GM23338 (cell line): Measurements from ENCODE around the gene YBX2. TPM values are rescaled to one million over a fixed set of nuclear protein-coding genes. Genes with fewer than 3 reads are reported as not detected.

Source experiments
- ATAC-seq: fragments of 200-7000 bp; cut with Tn5 transposase; 3 replicates; pipeline ENCODE4 v1.9.1; 2020
- DNase-seq: peaks from one replicate; pipeline ENCODE4 v3.0.0-alpha.2; 2015; ENCODE audit warnings: low spot score
- H2AFZ ChIP-seq: fragments of 200-600 bp; sonication (generic); 2 replicates; pipeline ENCODE4 v1.8.0; 2016; ENCODE audit warnings: antibody characterized with exemption, mild to moderate bottlenecking, moderate library complexity
- H3F3A ChIP-seq: fragments of 200-600 bp; sonication (generic); replicated peaks from 2 replicates; pipeline ENCODE4 v1.8.0; 2017; ENCODE audit warnings: antibody characterized with exemption, mixed run types, low read depth
- H3K27ac ChIP-seq: fragments of 200-600 bp; sonication (generic); 2 replicates; pipeline ENCODE4 v1.6.1; 2016; ENCODE audit warnings: low read depth
- H3K27me3 ChIP-seq: fragments of 200-600 bp; sonication (generic); 2 replicates; pipeline ENCODE4 v1.8.0; 2016; ENCODE audit warnings: mild to moderate bottlenecking, mixed run types, moderate library complexity; ENCODE audit not compliant: insufficient read depth
- H3K36me3 ChIP-seq: fragments of 200-600 bp; sonication (generic); 2 replicates; pipeline ENCODE4 v1.8.0; 2016; ENCODE audit warnings: mild to moderate bottlenecking; ENCODE audit not compliant: insufficient read depth
- H3K4me1 ChIP-seq: fragments of 200-600 bp; sonication (generic); 2 replicates; pipeline ENCODE4 v1.8.0; 2016; ENCODE audit warnings: mild to moderate bottlenecking, moderate library complexity; ENCODE audit not compliant: insufficient read depth
- H3K4me2 ChIP-seq: fragments of 200-600 bp; sonication (generic); 2 replicates; pipeline ENCODE4 v1.7.1; 2017; ENCODE audit warnings: mixed run types
- H3K4me3 ChIP-seq: fragments of 200-600 bp; sonication (generic); 2 replicates; pipeline ENCODE4 v1.6.1; 2016; ENCODE audit warnings: mixed run types
- H3K79me2 ChIP-seq: fragments of 200-600 bp; sonication (generic); replicated peaks from 2 replicates; pipeline ENCODE4 v1.8.0; 2017; ENCODE audit warnings: mild to moderate bottlenecking; ENCODE audit not compliant: insufficient read depth
- H3K9me2 ChIP-seq: fragments of 200-600 bp; sonication (generic); 2 replicates; pipeline ENCODE4 v1.8.0; 2017; ENCODE audit not compliant: insufficient read depth
- H4K20me1 ChIP-seq: fragments of 200-600 bp; sonication (generic); replicated peaks from 2 replicates; pipeline ENCODE4 v1.8.0; 2017; ENCODE audit warnings: mild to moderate bottlenecking; ENCODE audit not compliant: insufficient read depth
- H3K27ac Mint-ChIP-seq: 2 replicates; pipeline ENCODE4 v1.8.0; 2020; ENCODE audit warnings: inconsistent platforms, mild to moderate bottlenecking, moderate library complexity, mixed read lengths
- H3K27me3 Mint-ChIP-seq: 3 replicates; pipeline ENCODE4 v1.8.0; 2022; ENCODE audit warnings: low read depth, mild to moderate bottlenecking, moderate library complexity, mixed read lengths, inconsistent platforms; ENCODE audit not compliant: insufficient read depth, poor library complexity
- H3K36me3 Mint-ChIP-seq: 3 replicates; pipeline ENCODE4 v1.8.0; 2021; ENCODE audit warnings: low read depth, mild to moderate bottlenecking, inconsistent platforms, moderate library complexity, mixed read lengths
- H3K4me1 Mint-ChIP-seq: 3 replicates; pipeline ENCODE4 v1.8.0; 2020; ENCODE audit warnings: mild to moderate bottlenecking, inconsistent platforms, mixed read lengths
- H3K4me3 Mint-ChIP-seq: 3 replicates; pipeline ENCODE4 v1.8.0; 2021; ENCODE audit warnings: moderate library complexity, mild to moderate bottlenecking, inconsistent platforms, mixed read lengths
- H3K9me3 Mint-ChIP-seq: 3 replicates; pipeline ENCODE4 v1.8.0; 2020; ENCODE audit warnings: moderate library complexity, mild to moderate bottlenecking, inconsistent platforms, mixed read lengths
- CREB1 ChIP-seq: fragments of 250-450 bp; sonication (Bioruptor Pico); IDR thresholded peaks from 2 replicates; pipeline ENCODE4 v1.5.0; 2020; ENCODE audit warnings: low read depth, mild to moderate bottlenecking, moderate library complexity
- JUNB ChIP-seq: IDR thresholded peaks from one replicate; pipeline ENCODE4 v1.6.1; 2016; ENCODE audit warnings: antibody characterized with exemption; ENCODE audit not compliant: unreplicated experiment
- STAT1 ChIP-seq: IDR thresholded peaks from one replicate; pipeline ENCODE4 v1.6.1; 2016; ENCODE audit warnings: antibody characterized with exemption; ENCODE audit not compliant: unreplicated experiment
- polyA plus RNA-seq: library from polyadenylated mRNA; unstranded; fragments of >200 nt; fragmentation: Nextera tagmentation; extraction: Ambion mirVana; gene quantifications from 2 replicates; pipeline ENCODE4 v1.2.1, GENCODE V29; 2016
- total RNA-seq: library from RNA; depleted of rRNA; stranded (reverse); fragments of >200 nt; shearing (Covaris generic); gene quantifications from 2 replicates; pipeline ENCODE4 v1.2.3, GENCODE V29; 2014
- TF ChIP-seq, protein P1 (sequence below): fragments of 250-450 bp; sonication (Bioruptor Pico); IDR thresholded peaks from 2 replicates; pipeline ENCODE4 v1.5.0; 2020; ENCODE audit warnings: mild to moderate bottlenecking, moderate library complexity
- TF ChIP-seq, protein P2 (sequence below), 2 experiments: fragments of 200-600 bp in 1 of 2; sonication (generic) in 1 of 2; conservative IDR thresholded peaks; 2 replicates each; pipeline versions ENCODE4 v1.5.1 to v1.6.1; 2016 to 2017; ENCODE audit warnings: antibody characterized with exemption in 2 of 2, low read depth in 2 of 2, mild to moderate bottlenecking in 2 of 2, moderate library complexity in 1 of 2
- TF ChIP-seq, protein P3 (sequence below): IDR thresholded peaks from one replicate; pipeline ENCODE4 v1.6.1; 2018; ENCODE audit warnings: antibody characterized with exemption; ENCODE audit not compliant: unreplicated experiment

YBX2 gene
- total and polyA plus RNA-seq, 2 experiments from 2014 or later, result 22.5 to 36.5 TPM

DNA sequence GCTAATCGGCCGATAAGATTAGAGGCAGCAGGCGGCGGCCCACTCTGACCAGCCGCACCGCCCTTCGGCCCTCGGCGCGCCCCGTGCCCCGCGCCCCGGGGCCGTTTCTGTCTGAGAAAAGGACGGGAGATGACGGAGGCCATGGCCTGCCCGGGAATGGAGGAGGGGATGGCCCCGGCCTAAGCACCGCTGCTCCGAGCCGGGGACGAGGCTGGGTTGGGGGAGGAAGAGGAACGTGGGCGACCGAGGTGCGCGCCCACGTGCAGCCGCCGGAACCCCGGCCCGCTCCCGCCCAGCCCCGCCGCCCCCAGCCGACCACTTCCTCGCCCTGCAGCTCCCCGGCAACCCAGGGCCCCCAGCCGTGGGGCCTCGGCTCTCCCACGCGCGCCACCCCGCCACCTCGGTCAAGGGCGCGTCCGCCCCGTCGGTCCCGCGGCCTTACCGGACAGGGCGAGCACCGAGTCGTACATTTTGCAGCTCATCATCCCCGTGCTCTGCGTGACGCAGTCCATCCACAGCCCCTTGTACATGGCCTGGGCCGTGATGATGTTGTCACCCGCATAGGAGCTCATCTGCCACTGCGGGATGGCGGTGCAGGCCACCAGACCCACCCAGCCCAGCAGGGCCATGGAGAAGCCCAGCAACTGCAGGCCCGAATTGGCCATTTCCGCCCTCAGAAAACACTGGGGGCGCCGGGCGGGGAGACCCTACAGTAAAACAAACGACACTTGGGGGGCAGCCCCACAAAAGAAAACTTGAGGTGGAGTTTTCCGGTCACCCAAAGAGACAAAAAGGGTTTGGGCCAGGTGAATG is 32.9 kb downstream of the YBX2 start:
- H3K27ac Mint-ChIP-seq, result peak overlapping the region; percentile 99
- TF ChIP-seq, protein P1, sequence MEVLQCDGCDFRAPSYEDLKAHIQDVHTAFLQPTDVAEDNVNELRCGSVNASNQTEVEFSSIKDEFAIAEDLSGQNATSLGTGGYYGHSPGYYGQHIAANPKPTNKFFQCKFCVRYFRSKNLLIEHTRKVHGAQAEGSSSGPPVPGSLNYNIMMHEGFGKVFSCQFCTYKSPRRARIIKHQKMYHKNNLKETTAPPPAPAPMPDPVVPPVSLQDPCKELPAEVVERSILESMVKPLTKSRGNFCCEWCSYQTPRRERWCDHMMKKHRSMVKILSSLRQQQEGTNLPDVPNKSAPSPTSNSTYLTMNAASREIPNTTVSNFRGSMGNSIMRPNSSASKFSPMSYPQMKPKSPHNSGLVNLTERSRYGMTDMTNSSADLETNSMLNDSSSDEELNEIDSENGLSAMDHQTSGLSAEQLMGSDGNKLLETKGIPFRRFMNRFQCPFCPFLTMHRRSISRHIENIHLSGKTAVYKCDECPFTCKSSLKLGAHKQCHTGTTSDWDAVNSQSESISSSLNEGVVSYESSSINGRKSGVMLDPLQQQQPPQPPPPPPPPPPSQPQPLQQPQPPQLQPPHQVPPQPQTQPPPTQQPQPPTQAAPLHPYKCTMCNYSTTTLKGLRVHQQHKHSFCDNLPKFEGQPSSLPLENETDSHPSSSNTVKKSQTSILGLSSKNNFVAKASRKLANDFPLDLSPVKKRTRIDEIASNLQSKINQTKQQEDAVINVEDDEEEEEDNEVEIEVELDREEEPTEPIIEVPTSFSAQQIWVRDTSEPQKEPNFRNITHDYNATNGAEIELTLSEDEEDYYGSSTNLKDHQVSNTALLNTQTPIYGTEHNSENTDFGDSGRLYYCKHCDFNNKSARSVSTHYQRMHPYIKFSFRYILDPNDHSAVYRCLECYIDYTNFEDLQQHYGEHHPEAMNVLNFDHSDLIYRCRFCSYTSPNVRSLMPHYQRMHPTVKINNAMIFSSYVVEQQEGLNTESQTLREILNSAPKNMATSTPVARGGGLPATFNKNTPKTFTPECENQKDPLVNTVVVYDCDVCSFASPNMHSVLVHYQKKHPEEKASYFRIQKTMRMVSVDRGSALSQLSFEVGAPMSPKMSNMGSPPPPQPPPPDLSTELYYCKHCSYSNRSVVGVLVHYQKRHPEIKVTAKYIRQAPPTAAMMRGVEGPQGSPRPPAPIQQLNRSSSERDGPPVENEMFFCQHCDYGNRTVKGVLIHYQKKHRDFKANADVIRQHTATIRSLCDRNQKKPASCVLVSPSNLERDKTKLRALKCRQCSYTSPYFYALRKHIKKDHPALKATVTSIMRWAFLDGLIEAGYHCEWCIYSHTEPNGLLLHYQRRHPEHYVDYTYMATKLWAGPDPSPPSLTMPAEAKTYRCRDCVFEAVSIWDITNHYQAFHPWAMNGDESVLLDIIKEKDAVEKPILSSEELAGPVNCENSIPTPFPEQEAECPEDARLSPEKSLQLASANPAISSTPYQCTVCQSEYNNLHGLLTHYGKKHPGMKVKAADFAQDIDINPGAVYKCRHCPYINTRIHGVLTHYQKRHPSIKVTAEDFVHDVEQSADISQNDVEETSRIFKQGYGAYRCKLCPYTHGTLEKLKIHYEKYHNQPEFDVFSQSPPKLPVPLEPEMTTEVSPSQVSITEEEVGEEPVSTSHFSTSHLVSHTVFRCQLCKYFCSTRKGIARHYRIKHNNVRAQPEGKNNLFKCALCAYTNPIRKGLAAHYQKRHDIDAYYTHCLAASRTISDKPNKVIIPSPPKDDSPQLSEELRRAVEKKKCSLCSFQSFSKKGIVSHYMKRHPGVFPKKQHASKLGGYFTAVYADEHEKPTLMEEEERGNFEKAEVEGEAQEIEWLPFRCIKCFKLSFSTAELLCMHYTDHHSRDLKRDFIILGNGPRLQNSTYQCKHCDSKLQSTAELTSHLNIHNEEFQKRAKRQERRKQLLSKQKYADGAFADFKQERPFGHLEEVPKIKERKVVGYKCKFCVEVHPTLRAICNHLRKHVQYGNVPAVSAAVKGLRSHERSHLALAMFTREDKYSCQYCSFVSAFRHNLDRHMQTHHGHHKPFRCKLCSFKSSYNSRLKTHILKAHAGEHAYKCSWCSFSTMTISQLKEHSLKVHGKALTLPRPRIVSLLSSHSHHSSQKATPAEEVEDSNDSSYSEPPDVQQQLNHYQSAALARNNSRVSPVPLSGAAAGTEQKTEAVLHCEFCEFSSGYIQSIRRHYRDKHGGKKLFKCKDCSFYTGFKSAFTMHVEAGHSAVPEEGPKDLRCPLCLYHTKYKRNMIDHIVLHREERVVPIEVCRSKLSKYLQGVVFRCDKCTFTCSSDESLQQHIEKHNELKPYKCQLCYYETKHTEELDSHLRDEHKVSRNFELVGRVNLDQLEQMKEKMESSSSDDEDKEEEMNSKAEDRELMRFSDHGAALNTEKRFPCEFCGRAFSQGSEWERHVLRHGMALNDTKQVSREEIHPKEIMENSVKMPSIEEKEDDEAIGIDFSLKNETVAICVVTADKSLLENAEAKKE (CRISPR knock-in tag), result no peak
- TF ChIP-seq, protein P2, sequence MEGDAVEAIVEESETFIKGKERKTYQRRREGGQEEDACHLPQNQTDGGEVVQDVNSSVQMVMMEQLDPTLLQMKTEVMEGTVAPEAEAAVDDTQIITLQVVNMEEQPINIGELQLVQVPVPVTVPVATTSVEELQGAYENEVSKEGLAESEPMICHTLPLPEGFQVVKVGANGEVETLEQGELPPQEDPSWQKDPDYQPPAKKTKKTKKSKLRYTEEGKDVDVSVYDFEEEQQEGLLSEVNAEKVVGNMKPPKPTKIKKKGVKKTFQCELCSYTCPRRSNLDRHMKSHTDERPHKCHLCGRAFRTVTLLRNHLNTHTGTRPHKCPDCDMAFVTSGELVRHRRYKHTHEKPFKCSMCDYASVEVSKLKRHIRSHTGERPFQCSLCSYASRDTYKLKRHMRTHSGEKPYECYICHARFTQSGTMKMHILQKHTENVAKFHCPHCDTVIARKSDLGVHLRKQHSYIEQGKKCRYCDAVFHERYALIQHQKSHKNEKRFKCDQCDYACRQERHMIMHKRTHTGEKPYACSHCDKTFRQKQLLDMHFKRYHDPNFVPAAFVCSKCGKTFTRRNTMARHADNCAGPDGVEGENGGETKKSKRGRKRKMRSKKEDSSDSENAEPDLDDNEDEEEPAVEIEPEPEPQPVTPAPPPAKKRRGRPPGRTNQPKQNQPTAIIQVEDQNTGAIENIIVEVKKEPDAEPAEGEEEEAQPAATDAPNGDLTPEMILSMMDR (conservative IDR thresholded peaks at IDR 0.05; ENCODE audit: low read depth in 2 of 2), result no peak
- TF ChIP-seq, protein P3, sequence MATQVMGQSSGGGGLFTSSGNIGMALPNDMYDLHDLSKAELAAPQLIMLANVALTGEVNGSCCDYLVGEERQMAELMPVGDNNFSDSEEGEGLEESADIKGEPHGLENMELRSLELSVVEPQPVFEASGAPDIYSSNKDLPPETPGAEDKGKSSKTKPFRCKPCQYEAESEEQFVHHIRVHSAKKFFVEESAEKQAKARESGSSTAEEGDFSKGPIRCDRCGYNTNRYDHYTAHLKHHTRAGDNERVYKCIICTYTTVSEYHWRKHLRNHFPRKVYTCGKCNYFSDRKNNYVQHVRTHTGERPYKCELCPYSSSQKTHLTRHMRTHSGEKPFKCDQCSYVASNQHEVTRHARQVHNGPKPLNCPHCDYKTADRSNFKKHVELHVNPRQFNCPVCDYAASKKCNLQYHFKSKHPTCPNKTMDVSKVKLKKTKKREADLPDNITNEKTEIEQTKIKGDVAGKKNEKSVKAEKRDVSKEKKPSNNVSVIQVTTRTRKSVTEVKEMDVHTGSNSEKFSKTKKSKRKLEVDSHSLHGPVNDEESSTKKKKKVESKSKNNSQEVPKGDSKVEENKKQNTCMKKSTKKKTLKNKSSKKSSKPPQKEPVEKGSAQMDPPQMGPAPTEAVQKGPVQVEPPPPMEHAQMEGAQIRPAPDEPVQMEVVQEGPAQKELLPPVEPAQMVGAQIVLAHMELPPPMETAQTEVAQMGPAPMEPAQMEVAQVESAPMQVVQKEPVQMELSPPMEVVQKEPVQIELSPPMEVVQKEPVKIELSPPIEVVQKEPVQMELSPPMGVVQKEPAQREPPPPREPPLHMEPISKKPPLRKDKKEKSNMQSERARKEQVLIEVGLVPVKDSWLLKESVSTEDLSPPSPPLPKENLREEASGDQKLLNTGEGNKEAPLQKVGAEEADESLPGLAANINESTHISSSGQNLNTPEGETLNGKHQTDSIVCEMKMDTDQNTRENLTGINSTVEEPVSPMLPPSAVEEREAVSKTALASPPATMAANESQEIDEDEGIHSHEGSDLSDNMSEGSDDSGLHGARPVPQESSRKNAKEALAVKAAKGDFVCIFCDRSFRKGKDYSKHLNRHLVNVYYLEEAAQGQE, result no peak
- TF ChIP-seq STAT1, result no peak
- no peak for TF ChIP-seq CREB1 (CRISPR knock-in tag)
- no peak for TF ChIP-seq JUNB
- peak overlapping the region; percentile 99 for H3K27ac ChIP-seq
- peak overlapping the region; percentile 99 for H3K4me3 ChIP-seq
- H3K4me1 Mint-ChIP-seq, result peaks cover 32% of the 10 kb centered on the region
- H3K4me1 ChIP-seq, result peaks cover 13% of the 10 kb centered on the region
- H2AFZ ChIP-seq, result no peak overlapping the region
- no peaks in the 10 kb centered on the region for H3K27me3 ChIP-seq
- peaks cover 22% of the 10 kb centered on the region for H3F3A ChIP-seq
- H3K36me3 ChIP-seq, result peaks cover 9% of the 10 kb centered on the region
- no peaks in the 10 kb centered on the region; the same call in 2 of the 3 replicates for H3K9me3 Mint-ChIP-seq
- peaks cover 30% of the 10 kb centered on the region for H3K27me3 Mint-ChIP-seq
- DNase-seq (peak; percentile 20), ATAC-seq (peak; percentile 1)
- peak overlapping the region; percentile 91 for H3K4me3 Mint-ChIP-seq
- peaks cover 15% of the 10 kb centered on the region; the same call in 1 of the 2 replicates for H4K20me1 ChIP-seq
- H3K36me3 Mint-ChIP-seq, result peaks cover 38% of the 10 kb centered on the region
- peak overlapping the region; percentile 100 for H3K4me2 ChIP-seq
- peaks cover 27% of the 10 kb centered on the region for H3K79me2 ChIP-seq
- no peaks in the 10 kb centered on the region for H3K9me2 ChIP-seq
